ENCODE measurements around the gene PRAME. TPM values are rescaled to one million over a fixed set of nuclear protein-coding genes. Genes with fewer than 3 reads are reported as not detected.
"Not testable (repeated sequence)": the region's sequence is repeated elsewhere in the genome, so short reads cannot be mapped to it uniquely, and the experiment has no call there.

The PRAME gene
- total RNA-seq, 1 experiment from 2014 or later = 37.7 TPM

- in situ Hi-C loops (cut with HindIII; ENCODE audit: low pct_unique_long_range_greater_than_20kb, low sequenced_read_pairs) = no loop called here
- no peak for DNase-seq (ENCODE audit: low read depth)
These were observed 23.4 kb downstream of the PRAME start for GRCh38 chr22:22535662-22536061.

DNA sequence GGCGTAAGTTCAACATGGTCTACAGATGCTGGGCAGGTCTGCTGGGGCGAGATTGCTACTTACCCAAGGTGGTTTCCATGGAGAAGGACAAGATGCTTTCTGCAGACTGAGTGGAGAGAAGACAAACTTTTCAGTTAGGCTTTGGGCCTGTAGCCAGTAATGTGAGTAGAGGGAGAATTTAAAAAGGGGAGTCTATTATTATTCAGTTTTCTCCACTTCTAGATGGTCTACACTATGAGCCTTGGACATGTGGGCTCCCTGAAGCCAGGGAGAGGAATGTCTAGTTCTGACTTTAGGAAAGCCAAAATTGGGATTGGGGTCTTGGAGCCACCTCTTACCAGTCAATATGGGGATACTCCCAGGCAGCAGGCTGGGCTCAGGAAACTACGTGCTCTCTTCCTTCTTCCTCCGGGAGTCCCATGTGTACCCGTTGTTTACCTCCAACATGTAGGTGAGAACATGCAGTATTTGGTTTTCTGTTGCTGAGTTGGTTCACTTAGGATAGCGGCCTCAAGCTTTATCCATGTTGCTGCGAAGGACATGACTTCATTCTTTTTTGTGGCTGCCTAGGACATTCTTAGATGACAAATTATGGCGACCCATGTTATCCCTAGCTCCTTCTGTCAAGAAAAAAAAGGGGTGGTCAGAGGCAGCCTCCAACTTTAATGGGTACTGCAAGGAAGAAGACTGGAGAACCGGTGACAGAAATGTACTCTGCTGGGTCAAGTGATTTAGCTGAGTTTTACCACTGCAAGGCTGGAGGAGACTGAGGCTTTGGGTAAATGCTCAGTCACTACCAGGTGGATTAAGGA, 24.3 kb downstream of the PRAME start:
- in situ Hi-C loops (cut with HindIII; ENCODE audit: low pct_unique_long_range_greater_than_20kb, low sequenced_read_pairs) = no loop called here

GRCh38 chr22:22533863-22534262, 25.2 kb downstream of the PRAME start:
- in situ Hi-C loops (cut with HindIII; ENCODE audit: low pct_unique_long_range_greater_than_20kb, low sequenced_read_pairs) = no loop called here

More for the DNA sequence above, 24.3 kb downstream of the PRAME start:
- DNase-seq (ENCODE audit: low read depth) = no peak

DNA sequence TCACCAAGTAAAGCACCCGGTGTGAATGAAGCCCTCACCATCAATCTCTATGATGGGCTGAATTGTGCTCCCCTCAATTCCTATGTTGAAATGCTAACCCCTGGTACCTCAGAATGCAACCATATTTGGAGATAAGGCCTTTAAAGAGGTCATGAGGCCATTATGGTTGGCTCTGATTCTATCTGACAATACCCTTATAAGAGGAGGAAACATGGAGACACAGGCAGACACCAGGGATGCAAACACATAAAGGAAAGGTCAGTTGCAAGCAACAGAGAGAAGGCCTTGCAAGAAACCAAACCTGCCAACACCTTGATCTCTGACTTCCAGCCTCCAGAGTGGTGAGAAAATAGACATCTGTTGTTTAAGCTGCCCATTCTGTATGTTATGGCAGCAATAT, 25.6 kb downstream of the PRAME start:
- in situ Hi-C loops (cut with HindIII; ENCODE audit: low pct_unique_long_range_greater_than_20kb, low sequenced_read_pairs) = no loop called here
- no peak for DNase-seq (ENCODE audit: low read depth)

More at GRCh38 chr22:22533863-22534262, 25.2 kb downstream of the PRAME start:
- DNase-seq (ENCODE audit: low read depth) = no peak

DNA sequence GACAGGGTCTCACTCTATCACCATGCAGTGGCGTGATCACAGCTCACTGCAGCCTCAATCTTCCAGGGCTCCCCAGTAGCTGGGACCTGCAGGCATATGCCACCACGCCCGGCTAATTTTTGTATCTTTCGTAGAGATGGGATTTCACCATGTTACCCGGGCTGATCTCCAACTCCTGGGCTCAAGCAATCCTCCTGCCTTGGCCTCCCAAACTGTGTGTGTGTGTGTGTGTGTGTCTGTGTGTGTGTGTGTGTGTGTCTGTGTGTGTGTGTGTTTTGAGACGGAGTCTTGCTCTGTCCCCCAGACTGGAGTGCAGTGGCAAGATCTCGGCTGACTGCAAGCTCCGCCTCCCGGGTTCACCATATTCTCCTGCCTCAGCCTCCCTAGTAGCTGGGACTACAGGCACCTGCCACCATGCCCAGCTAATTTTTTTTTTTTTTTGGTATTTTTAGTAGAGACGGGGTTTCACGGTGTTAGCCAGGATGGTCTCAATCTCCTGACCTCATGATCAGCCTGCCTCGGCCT, 26.5 kb downstream of the PRAME start:
- DNase-seq (ENCODE audit: low read depth); in situ Hi-C loops (cut with HindIII; ENCODE audit: low pct_unique_long_range_greater_than_20kb, low sequenced_read_pairs): not testable (repeated sequence)

DNA sequence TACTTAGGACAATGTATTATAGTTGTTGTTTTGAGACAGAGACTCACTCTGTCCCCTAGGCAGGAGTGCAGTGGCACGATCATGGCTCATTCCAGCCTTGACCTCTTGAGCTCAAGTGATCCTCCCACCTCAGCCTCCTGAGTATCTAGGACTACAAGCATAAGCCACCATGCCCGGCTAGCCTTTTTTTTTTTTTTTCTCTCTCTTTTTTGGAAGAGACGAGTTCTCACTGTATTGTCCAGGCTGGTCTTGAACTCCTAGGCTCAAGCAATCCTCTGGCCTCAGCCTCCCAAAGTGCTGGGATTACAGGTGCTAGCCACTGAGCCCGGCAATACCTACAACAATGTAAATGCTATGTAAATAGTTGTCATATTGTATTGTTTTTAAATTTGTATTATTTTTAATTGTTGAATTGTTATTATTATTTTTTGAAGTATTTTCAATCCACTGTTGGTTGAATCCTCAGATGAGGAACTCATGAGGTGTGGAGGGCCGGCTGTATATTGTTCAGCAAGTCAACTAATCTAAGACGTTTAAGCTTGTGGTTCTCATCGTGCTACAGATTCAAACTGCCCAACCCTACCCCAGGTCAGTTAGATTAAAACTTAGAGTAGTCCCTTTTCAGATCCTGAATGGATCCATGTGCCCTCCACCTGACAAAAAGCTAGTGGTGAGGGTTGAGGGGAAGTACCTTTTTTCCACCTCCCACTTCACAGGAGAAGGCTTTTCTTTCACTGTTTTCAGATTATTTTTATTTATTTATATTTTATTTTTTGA, 27.1 kb downstream of the PRAME start:
- no peak for DNase-seq (ENCODE audit: low read depth)
- in situ Hi-C loops (cut with HindIII; ENCODE audit: low pct_unique_long_range_greater_than_20kb, low sequenced_read_pairs) = no loop called here

GRCh38 chr22:22528780-22529179, 30.3 kb downstream of the PRAME start:
- in situ Hi-C loops (cut with HindIII; ENCODE audit: low pct_unique_long_range_greater_than_20kb, low sequenced_read_pairs) = no loop called here
- DNase-seq (ENCODE audit: low read depth) = no peak

GRCh38 chr22:22527312-22527711, 31.8 kb downstream of the PRAME start:
- DNase-seq (ENCODE audit: low read depth) = peak; percentile 41
- in situ Hi-C loops (cut with HindIII; ENCODE audit: low pct_unique_long_range_greater_than_20kb, low sequenced_read_pairs) = no loop called here

- in situ Hi-C loops (cut with HindIII; ENCODE audit: low pct_unique_long_range_greater_than_20kb, low sequenced_read_pairs) = no loop called here
- no peak for DNase-seq (ENCODE audit: low read depth)
These were observed 32.7 kb downstream of the PRAME start for GRCh38 chr22:22526125-22526912.

- in situ Hi-C loops (cut with HindIII; ENCODE audit: low pct_unique_long_range_greater_than_20kb, low sequenced_read_pairs) = no loop called here
- DNase-seq (ENCODE audit: low read depth) = no peak
These were observed 35.6 kb downstream of the PRAME start for GRCh38 chr22:22523494-22523893.

DNA sequence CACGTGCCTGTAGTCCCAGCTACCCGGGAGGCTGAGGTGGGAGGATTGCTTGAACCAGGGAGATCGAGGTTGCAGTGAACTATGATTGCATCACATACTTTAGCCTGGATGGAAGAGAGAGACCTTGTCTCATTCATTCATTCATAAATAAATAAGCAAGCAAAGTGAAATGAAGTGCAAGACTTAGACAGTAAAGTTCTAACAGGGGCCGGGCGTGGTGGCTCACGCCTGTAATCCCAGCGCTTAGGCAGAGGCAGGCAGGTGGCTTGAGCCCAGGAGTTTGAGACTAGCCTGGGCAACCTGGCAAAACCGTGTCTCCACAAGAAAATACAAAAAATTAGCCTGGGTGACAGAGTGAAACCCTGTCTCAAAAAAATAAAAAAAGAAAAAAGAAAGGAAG, 37.4 kb downstream of the PRAME start:
- in situ Hi-C loops (cut with HindIII; ENCODE audit: low pct_unique_long_range_greater_than_20kb, low sequenced_read_pairs) = no loop called here
- no peak for DNase-seq (ENCODE audit: low read depth)

GRCh38 chr22:22520667-22521602, 38.1 kb downstream of the PRAME start:
- no peak for DNase-seq (ENCODE audit: low read depth)
- in situ Hi-C loops (cut with HindIII; ENCODE audit: low pct_unique_long_range_greater_than_20kb, low sequenced_read_pairs) = no loop called here

GRCh38 chr22:22520020-22520656, 38.9 kb downstream of the PRAME start, which contains the start of gene ZNF280A:
ZNF280A (minus strand) TSS chr22:22520270; CDS start chr22:22515630, 4,640 bp downstream.
- in situ Hi-C loops (cut with HindIII; ENCODE audit: low pct_unique_long_range_greater_than_20kb, low sequenced_read_pairs) = no loop called here
- peak; percentile 91 for DNase-seq (ENCODE audit: low read depth)

DNA sequence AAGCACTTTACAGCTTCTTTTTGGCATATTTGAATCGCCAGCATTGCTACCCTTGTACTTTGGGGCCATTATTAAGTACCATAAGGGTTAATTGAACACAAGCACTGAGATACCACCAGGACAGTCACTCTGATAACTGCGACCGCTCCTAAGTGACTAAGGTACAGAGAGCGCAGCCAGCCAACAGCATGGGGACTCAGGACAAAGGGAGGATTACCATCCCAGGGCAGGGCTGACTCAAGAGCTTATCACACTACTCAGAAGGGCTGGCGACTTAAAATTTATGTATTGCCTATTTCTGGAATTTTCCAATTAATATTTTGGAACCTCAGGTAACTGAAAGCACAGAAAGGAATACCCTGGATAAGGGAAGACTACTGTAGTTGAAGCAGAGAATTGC, 39.5 kb downstream of the PRAME start:
- in situ Hi-C loops (cut with HindIII; ENCODE audit: low pct_unique_long_range_greater_than_20kb, low sequenced_read_pairs) = no loop called here
- DNase-seq (ENCODE audit: low read depth) = no peak

DNA sequence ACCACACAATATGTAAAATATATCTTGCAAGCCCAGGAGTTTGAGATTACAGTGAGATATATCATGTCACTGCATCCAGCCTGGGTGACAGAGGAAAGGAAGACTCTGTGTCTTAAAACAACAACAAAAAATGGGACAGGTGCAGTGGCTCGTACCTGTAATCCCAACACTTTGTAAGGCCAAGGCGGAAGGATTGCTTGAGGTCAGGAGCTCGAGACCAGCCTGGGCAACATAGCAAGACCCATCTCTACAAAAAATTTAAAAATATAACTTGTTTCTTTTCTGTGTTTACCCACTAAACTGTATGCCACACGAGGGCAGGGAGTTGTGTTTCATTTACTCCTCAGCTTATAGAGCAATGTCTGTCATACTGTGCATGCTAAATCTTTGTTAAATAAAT, 42.1 kb downstream of the PRAME start:
- DNase-seq (ENCODE audit: low read depth) = no peak
- in situ Hi-C loops (cut with HindIII; ENCODE audit: low pct_unique_long_range_greater_than_20kb, low sequenced_read_pairs) = no loop called here

- in situ Hi-C loops (cut with HindIII; ENCODE audit: low pct_unique_long_range_greater_than_20kb, low sequenced_read_pairs) = no loop called here
- DNase-seq (ENCODE audit: low read depth) = no peak
These were observed 43.2 kb downstream of the PRAME start for GRCh38 chr22:22515890-22516289.

DNA sequence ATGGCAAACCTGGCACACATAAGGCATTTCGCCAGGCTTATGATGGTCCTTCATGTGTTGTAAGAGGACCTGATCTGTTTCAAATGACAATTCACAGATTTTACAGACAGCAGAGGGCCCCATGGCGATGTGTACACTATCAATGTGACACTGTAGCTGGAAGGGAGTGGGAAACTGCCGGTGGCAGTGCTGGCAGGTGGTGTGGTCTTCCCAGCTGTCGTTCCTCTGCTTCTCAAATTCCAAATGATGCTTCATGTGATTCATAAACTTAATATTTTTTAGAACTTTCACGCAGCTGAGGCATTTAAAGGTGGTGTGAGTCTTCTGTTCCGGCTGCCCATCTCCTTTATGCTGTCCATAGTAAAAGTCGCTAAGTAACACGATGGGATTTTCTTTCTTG, 44.6 kb downstream of the PRAME start:
- DNase-seq (ENCODE audit: low read depth); in situ Hi-C loops (cut with HindIII; ENCODE audit: low pct_unique_long_range_greater_than_20kb, low sequenced_read_pairs): not testable (repeated sequence)

Measured in Caki2 (cell line).